Right lobe of liver (tissue), 6 donors: ENCODE data around the gene OGFOD3. TPM values are rescaled to one million over a fixed set of nuclear protein-coding genes. Genes with fewer than 3 reads are reported as not detected.

Experiments
- ATAC-seq, 4 donors: fragments of 200-7000 bp; cut with Tn5 transposase; one replicate each; pipeline ENCODE4 v1.9.1; 2020; ENCODE audit warnings: mild to moderate bottlenecking in 4 of 4, moderate library complexity in 4 of 4
- DNase-seq, 3 donors: peaks; one replicate each; pipeline ENCODE4 v3.0.0-alpha.2; 2020
- H3K27ac ChIP-seq, 3 donors: fragments of 200-600 bp; one replicate each; pipeline ENCODE4 v1.8.0; 2022
- H3K27me3 ChIP-seq, 2 donors: fragments of 200-600 bp; one replicate each; pipeline ENCODE4 v1.8.0; 2022
- H3K36me3 ChIP-seq, 4 donors: fragments of 200-600 bp; sonication (generic) in 1 of 4; one replicate each; pipeline versions ENCODE4 v1.5.1 to v1.8.0; 2017 to 2022; ENCODE audit warnings: control low read depth in 1 of 4
- H3K4me1 ChIP-seq, 4 donors: fragments of 200-600 bp; sonication (generic) in 1 of 4; one replicate each; pipeline versions ENCODE4 v1.5.1 to v1.8.0; 2017 to 2022; ENCODE audit warnings: control low read depth in 1 of 4
- H3K4me3 ChIP-seq, 3 donors: fragments of 200-600 bp; one replicate each; pipeline ENCODE4 v1.8.0; 2022
- H3K9me3 ChIP-seq, 4 donors: fragments of 200-600 bp; sonication (generic) in 1 of 4; one replicate each; pipeline versions ENCODE4 v1.5.1 to v1.8.0; 2017 to 2022; ENCODE audit warnings: control low read depth in 1 of 4
- POLR2A ChIP-seq: fragments of 450-650 bp; IDR thresholded peaks from one replicate; pipeline ENCODE4 v1.6.1; 2017; ENCODE audit warnings: antibody characterized with exemption, mild to moderate bottlenecking
- WGBS: methylation state at CpG from one replicate; pipeline ENCODE4 v1.1.6; 2018; ENCODE audit warnings: low coverage, low lambda C conversion rate; ENCODE audit not compliant: insufficient coverage; ENCODE audit errors: missing lambda C conversion rate; 5-methylcytosine and 5-hydroxymethylcytosine counted together
- intact Hi-C, 2 donors: fragments of 100-400 bp; cut with DNase I; formaldehyde crosslinking; loops; one replicate each; pipeline versions ENCODE4 v1.11.2 to v1.14.1; 2022
- total RNA-seq, 6 experiments: library from RNA; depleted of rRNA in 2 of 6; stranded (reverse); fragments of >200 nt in 2 of 6; fragmentation: NEBNext Ultra II Directional in 3 of 6; extraction: Animal tissue kit (Norgen Biotek cat#: 25700) in 3 of 6; gene quantifications; one replicate each; pipeline versions ENCODE4 v1.1.0 to v1.2.4, GENCODE V29; 2016 to 2023
- TF ChIP-seq, protein P1 (sequence below), 4 donors: fragments of 200-600 bp in 3 of 4; fragments of 450-650 bp in 1 of 4; IDR thresholded peaks; one replicate each; pipeline versions ENCODE4 v1.5.1 to v1.8.0; 2016 to 2022; ENCODE audit warnings: antibody characterized with exemption in 4 of 4, mild to moderate bottlenecking in 2 of 4
- donor health status: DM: no; HTN: yes; CAD: no.
- donor health status: DM: no; HTN: no; CAD: no.
- donor health status: DM: no; HTN: no; CAD: no.
- donor health status: DM: no; HTN: yes; CAD: no.
- donor health status: DM: no; HTN: yes; CAD: no.

Gene OGFOD3
- total RNA-seq, 6 experiments from 2014 or later, result 13.5 to 23.4 (median 16.2) TPM

DNA sequence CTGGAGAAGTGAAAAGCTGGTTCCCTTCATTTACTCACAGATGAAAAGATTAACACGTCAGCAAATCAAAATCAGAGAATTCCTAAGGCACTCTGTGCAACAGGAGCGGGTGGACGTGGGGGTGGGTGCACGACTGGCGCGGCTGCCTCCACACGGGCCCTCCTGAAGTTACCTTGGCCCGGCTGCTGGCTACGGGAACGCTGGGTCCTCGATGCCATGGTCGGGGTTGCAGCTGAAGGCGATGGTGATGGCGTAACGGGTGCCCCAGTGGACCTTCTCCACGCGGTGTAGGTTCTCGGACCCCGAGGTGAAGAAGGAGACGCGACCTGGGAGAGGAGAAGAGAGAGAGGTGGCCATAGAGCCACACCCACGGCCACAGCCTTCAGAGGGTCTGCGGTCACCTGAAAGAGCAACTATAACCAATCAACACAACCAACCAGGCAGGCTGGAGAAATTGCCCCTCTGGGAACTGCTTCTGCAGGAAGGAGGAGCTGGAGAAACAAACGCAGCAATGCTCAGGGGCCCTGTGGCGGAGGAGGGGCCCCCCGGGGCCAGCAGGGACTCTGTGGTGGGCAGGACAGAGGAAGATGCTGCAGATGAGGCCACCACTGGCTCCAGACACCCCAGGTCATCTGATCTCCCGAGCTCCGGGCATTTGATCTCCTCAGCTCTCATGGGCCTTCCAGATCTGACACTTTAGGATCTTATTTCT lies 26.0 kb downstream of the OGFOD3 start:
- DNase-seq, result no peak
- no peaks in the 10 kb centered on the region for H3K36me3 ChIP-seq
- WGBS, result 91% methylated on average over 14 of the region's 28 CpGs

DNA sequence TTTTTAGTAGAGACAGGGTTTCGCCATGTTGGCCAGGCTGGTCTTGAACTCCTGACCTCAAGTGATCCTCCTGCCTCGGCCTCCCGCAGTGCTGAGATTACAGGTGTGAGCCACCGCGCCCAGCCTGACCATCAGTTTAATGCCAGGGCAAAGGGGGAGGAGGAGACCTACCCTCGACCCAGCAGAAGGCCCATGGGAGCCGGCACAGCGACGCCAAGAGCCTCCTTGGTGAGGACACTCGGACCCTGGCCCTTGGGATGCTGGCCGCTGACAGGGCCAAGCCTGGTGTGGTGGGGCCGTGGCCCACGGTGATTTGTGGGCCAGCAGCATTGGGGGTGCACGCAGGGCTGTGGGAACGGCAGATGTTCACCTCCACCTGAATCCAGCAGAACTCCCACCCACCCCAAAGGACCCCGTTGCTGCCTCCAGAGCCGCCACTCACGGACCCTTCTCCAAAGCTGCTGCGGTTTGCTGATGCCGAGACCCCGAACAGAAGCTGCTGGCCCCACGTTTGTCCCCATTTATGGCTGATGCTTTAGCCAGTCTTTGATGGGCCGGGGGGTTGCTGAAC lies 26.8 kb downstream of the OGFOD3 start:
- no peak for TF ChIP-seq POLR2A
- TF ChIP-seq, protein P1, sequence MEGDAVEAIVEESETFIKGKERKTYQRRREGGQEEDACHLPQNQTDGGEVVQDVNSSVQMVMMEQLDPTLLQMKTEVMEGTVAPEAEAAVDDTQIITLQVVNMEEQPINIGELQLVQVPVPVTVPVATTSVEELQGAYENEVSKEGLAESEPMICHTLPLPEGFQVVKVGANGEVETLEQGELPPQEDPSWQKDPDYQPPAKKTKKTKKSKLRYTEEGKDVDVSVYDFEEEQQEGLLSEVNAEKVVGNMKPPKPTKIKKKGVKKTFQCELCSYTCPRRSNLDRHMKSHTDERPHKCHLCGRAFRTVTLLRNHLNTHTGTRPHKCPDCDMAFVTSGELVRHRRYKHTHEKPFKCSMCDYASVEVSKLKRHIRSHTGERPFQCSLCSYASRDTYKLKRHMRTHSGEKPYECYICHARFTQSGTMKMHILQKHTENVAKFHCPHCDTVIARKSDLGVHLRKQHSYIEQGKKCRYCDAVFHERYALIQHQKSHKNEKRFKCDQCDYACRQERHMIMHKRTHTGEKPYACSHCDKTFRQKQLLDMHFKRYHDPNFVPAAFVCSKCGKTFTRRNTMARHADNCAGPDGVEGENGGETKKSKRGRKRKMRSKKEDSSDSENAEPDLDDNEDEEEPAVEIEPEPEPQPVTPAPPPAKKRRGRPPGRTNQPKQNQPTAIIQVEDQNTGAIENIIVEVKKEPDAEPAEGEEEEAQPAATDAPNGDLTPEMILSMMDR (IDR thresholded peaks at IDR 0.05), result no peak
- 71% methylated on average over 2 of the region's 23 CpGs for WGBS
- no peak for DNase-seq

More for the DNA sequence above, 26.0 kb downstream of the OGFOD3 start:
- H3K9me3 ChIP-seq, result no peaks in the 10 kb centered on the region
- TF ChIP-seq, protein P1 (IDR thresholded peaks at IDR 0.05), result no peak
- H3K27ac ChIP-seq, result no peak overlapping the region
- ATAC-seq, result no peak
- H3K4me3 ChIP-seq, result no peak overlapping the region
- intact Hi-C loops, result no loop called here
- H3K4me1 ChIP-seq, result no peaks in the 10 kb centered on the region
- no peaks in the 10 kb centered on the region for H3K27me3 ChIP-seq

DNA sequence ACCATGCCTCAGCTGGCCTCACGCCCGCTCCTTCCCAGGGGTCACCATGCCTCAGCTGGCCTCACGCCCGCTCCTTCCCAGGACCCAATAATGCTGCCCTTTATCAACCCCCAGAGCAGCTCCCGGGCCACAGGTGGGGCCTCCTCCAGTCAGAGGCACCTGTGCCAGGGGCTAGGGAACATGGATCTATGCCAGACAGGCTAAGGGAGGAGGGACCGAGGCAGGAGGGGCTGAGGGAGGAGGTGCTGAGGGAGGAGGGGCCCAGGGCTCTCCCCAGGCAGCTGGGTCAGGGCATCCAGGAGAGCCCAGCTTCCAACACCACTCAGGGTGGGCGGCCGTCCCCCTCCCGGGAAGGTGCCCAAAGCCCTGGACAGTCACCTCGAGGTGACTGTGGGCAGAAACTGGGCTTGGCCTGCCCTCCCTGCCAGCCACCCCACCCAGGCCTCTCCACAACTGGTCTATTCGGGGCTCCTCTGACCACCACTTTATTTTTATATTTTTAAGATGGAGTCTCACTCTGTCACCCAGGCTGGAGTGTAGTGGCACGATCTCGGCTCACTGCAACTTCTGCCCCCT lies 27.4 kb downstream of the OGFOD3 start:
- H3K9me3 ChIP-seq, result no peaks in the 10 kb centered on the region
- intact Hi-C loops, result no loop called here
- DNase-seq (no peak), ATAC-seq (no peak)
- H3K4me3 ChIP-seq, result no peak overlapping the region
- no peak overlapping the region for H3K27ac ChIP-seq
- H3K36me3 ChIP-seq, result no peaks in the 10 kb centered on the region
- no peaks in the 10 kb centered on the region for H3K27me3 ChIP-seq
- TF ChIP-seq POLR2A, result no peak
- TF ChIP-seq, protein P1 (IDR thresholded peaks at IDR 0.05), result no peak
- 89% methylated on average over 2 of the region's 13 CpGs for WGBS
- H3K4me1 ChIP-seq, result no peaks in the 10 kb centered on the region

More for the DNA sequence above, 26.8 kb downstream of the OGFOD3 start:
- intact Hi-C loops, result no loop called here
- Histone ChIP-seq H3K36me3 (no peaks in the 10 kb centered on the region), H3K27me3 (no peaks in the 10 kb centered on the region), H3K9me3 (no peaks in the 10 kb centered on the region), H3K27ac (no peak overlapping the region), H3K4me3 (no peak overlapping the region), H3K4me1 (no peaks in the 10 kb centered on the region)
- no peak for ATAC-seq

DNA sequence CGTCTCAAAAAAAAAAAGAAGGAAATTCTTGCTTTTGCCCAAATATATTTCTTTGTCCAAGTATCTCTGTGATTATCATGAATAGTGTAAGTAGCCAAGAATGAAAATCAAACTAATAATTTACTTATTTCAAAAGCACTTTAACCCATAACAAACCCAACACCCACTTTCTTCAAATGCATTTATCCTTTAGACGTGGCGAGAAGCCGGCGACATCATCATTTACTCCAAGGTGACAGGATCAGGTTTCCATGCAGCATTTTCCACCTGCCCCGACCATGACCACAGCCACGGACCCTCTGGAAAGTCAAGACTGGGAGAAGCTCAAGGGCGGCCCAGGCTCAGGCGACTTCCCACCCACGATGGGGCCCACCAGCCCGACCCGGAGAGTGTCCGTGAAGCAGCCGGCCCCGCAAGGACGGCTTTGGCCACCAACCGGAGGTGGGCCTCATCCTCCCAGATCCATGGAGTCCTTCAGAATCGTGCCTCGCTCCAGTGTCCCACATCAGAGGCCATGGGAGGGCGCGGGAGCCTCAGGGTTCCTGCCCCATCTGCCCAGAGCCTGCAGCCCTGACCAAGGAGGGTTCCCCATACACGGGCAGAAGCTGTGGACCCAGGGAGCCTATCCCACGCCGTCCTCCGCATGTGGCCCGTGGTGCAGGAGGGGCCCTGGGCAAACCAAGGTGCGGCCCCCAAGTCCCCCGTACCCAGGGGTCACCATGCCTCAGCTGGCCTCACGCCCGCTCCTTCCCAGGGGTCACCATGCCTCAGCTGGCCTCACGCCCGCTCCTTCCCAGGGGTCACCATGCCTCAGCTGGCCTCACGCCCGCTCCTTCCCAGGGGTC lies 28.1 kb downstream of the OGFOD3 start:
- Histone ChIP-seq H3K4me3 (no peak overlapping the region), H3K4me1 (peaks cover 0 to 3% (median 0%) of the 10 kb centered on the region in 4 donors), H3K9me3 (no peaks in the 10 kb centered on the region), H3K27ac (no peak overlapping the region), H3K36me3 (no peaks in the 10 kb centered on the region), H3K27me3 (no peaks in the 10 kb centered on the region)
- no peak for ATAC-seq
- no peak for TF ChIP-seq POLR2A
- TF ChIP-seq, protein P1 (IDR thresholded peaks at IDR 0.05), result no peak
- intact Hi-C loops, result no loop called here
- 95% methylated on average over 7 of the region's 34 CpGs for WGBS
- no peak for DNase-seq
